ENCODE data around the gene SLC35F6.

DNA sequence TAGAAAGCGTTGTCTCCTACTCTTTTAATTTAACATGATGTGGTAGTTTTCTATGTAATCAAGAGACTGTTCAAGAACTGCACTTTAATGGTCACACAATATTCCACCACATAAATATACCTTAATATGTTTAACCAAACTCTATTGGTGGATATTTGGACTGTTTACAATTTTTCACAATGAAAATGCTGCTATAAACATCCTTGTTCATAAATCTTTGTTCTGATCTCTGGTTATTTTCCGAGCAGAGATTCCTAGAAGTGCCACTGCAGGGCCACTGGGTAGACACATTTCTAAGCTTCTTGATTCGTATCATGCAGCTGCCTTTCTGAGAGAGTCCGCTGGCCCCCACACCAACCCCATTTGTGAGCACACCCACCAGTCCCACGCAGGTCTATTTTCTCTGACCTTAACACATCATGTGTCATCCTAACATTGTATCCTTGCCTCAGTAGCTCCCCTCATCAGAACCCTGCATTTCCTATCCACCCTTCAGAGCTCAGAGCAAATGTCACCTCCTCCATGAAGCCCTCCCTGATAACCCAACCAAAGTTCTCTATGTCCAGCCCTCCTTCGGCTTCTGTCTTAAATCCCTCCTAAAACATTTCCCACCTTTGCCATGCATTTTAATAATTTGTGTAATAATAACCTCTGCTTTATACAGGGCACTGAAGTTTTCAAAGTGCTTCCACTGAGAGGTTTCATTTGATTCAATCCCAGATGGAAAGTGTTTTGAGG is 45.0 kb upstream of the SLC35F6 start:
- TF ChIP-seq, protein P1, sequence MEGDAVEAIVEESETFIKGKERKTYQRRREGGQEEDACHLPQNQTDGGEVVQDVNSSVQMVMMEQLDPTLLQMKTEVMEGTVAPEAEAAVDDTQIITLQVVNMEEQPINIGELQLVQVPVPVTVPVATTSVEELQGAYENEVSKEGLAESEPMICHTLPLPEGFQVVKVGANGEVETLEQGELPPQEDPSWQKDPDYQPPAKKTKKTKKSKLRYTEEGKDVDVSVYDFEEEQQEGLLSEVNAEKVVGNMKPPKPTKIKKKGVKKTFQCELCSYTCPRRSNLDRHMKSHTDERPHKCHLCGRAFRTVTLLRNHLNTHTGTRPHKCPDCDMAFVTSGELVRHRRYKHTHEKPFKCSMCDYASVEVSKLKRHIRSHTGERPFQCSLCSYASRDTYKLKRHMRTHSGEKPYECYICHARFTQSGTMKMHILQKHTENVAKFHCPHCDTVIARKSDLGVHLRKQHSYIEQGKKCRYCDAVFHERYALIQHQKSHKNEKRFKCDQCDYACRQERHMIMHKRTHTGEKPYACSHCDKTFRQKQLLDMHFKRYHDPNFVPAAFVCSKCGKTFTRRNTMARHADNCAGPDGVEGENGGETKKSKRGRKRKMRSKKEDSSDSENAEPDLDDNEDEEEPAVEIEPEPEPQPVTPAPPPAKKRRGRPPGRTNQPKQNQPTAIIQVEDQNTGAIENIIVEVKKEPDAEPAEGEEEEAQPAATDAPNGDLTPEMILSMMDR (conservative IDR thresholded peaks at IDR 0.05; ENCODE audit: low read depth, low read length) = no peak
- no peak for TF ChIP-seq EZH2 (IDR thresholded peaks at IDR 0.05; ENCODE audit: low read length, unreplicated experiment)
- TF ChIP-seq EZH2phosphoT487 (IDR thresholded peaks at IDR 0.05; ENCODE audit: borderline replicate concordance, low read length) = no peak
